ENCODE data around the gene RUNX2. TPM values are rescaled to one million over a fixed set of nuclear protein-coding genes. Genes with fewer than 3 reads are reported as not detected.
"Not testable (repeated sequence)": the region's sequence is repeated elsewhere in the genome, so short reads cannot be mapped to it uniquely, and the experiment has no call there.

RUNX2 gene
- total RNA-seq, 2 experiments from 2014 or later: 2.7 to 3.0 TPM

DNA sequence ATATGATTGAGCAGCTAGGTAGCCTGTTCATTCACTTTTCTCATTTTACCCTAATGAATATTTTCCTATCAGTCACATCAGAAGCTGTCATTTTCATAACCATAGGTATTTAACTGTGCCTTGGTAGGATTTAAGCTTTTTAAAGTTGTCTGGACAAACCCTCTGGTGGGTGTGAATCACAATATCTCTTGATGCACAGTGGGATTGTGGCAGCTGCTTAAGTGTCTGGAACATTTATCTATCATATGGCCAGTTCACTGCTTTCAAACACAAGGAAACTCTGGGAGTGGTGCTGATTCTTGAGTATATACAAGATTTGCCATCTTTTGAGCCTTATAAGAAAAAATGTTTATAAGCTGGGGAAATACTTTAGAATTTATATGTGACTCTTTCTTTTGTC lies 136.6 kb downstream of the RUNX2 start:
- Mint-ChIP-seq H3K27me3 (ENCODE audit: low read depth) (no peaks in the 10 kb centered on the region), H3K36me3 (ENCODE audit: low read depth) (peaks cover 2% of the 10 kb centered on the region), H3K27ac (no peak overlapping the region), H3K4me1 (ENCODE audit: low read depth) (peaks cover 14% of the 10 kb centered on the region), H3K4me3 (no peak overlapping the region), H3K9me3 (ENCODE audit: insufficient read depth) (no peaks in the 10 kb centered on the region)
- CTCF ChIA-PET: no interaction called here
- DNase-seq (no peak), ATAC-seq (no peak)
- POLR2A ChIA-PET: interaction anchor here (0.6 kb wide), 1 partner anchor 67 kb away, joined by 4 read pairs; no protein-coding TSS in a partner anchor

DNA sequence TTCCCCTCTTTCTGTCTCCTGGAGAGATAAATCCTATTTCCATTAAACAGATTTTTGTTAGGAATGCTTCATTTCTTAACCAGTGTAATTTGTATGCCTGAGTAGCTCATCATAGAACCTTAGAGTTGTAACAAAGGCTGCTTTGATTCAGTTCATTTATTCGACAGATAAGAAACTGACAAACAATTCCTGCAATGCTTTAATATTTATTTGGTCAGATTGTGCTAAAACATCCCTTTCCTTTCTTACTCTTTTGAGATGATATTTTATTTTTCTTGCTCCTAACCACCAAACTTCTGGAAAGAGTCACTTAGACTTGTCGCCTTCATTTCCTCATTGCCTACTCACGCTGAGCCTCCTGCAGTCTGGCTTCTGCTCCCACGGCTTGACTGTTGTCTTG lies 138.6 kb downstream of the RUNX2 start:
- DNase-seq (no peak), ATAC-seq (no peak)
- Mint-ChIP-seq H3K27me3 (ENCODE audit: low read depth) (no peaks in the 10 kb centered on the region), H3K9me3 (ENCODE audit: insufficient read depth) (no peaks in the 10 kb centered on the region), H3K27ac (no peak overlapping the region), H3K4me3 (no peak overlapping the region), H3K4me1 (ENCODE audit: low read depth) (peaks cover 16% of the 10 kb centered on the region), H3K36me3 (ENCODE audit: low read depth) (peaks cover 2% of the 10 kb centered on the region)
- ChIA-PET CTCF (no interaction called here), POLR2A (no interaction called here)

DNA sequence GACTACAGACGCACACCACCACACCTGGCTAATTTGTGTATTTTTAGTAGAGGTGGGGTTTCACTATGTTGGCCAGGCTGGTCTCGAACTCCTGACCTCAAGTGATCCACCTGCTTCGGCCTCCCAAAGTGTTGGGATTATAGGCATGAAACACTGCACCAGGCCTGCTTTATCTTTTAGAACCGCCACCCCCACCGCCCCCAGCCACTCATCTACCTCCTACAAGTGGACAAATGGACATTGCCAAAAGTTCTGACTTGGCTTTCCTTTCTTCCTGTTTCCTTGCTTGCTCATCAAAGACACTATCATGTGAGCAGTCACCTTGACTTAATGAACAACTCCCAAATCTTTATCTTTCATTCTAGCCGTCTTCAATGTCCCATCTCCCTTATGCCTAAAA lies 139.3 kb downstream of the RUNX2 start:
- H3K27me3 Mint-ChIP-seq (ENCODE audit: low read depth); H3K9me3 Mint-ChIP-seq (ENCODE audit: insufficient read depth); H3K36me3 Mint-ChIP-seq (ENCODE audit: low read depth); ATAC-seq; DNase-seq; H3K27ac Mint-ChIP-seq; H3K4me3 Mint-ChIP-seq; POLR2A ChIA-PET: not testable (repeated sequence)
- H3K4me1 Mint-ChIP-seq (ENCODE audit: low read depth): peaks cover 12% of the 10 kb centered on the region
- CTCF ChIA-PET: interaction anchor here (1.1 to 1.2 kb wide), 2 partner anchors 10 to 28 kb away, joined by 3 to 4 read pairs; no protein-coding TSS in a partner anchor

DNA sequence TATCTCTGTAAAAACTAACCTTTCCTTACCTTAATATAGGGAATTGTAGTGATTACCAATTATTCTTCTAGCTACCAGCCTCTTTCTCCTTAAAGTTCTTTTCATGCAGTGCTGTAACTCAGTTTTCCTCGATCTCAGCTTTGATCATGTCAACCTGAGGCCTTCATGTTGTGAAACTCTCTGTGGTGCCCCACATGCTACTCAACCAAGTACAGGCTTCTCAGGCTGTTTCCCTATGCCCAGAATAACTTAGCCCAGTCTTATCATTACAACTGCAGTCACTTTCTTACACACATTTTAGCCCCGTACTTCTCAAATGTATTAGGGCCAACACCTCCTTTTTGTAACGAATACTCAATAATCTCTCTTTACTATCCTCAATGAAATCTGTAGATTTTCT lies 139.7 kb downstream of the RUNX2 start:
- ATAC-seq: no peak
- no peak overlapping the region for H3K4me3 Mint-ChIP-seq

DNA sequence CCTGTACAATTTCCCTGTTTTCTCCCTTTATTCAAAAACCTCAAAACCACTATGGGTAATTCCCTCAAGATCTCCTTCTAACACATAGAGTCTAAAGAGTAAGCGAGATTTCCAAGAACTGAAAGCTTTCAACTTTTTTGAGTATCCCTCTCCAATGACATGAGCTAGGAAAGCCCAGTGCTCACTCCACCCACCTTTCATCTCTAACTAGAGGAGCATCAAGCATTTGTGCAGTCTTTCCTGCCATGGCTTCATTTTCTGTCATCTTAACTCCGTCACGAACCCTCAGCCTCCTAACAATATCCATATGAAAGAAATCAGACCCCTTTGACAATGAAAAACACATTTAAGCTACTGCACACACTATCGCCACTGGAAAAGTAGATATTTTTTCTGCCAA lies 141.5 kb downstream of the RUNX2 start:
- Mint-ChIP-seq H3K4me1 (ENCODE audit: low read depth) (peaks cover 10% of the 10 kb centered on the region), H3K27me3 (ENCODE audit: low read depth) (no peaks in the 10 kb centered on the region), H3K27ac (no peak overlapping the region), H3K4me3 (no peak overlapping the region), H3K36me3 (ENCODE audit: low read depth) (peaks cover 2% of the 10 kb centered on the region), H3K9me3 (ENCODE audit: insufficient read depth) (no peaks in the 10 kb centered on the region)
- ATAC-seq (no peak), DNase-seq (no peak)
- ChIA-PET POLR2A (no interaction called here), CTCF (interaction anchor here (0.7 to 1.8 kb wide), 3 partner anchors 15 to 234 kb away, joined by 3 to 5 read pairs (median 4); no protein-coding TSS in a partner anchor)

More for the DNA sequence above, 139.7 kb downstream of the RUNX2 start:
- Mint-ChIP-seq H3K36me3 (ENCODE audit: low read depth) (peaks cover 2% of the 10 kb centered on the region), H3K9me3 (ENCODE audit: insufficient read depth) (no peaks in the 10 kb centered on the region), H3K27ac (no peak overlapping the region), H3K27me3 (ENCODE audit: low read depth) (no peaks in the 10 kb centered on the region), H3K4me1 (ENCODE audit: low read depth) (peaks cover 11% of the 10 kb centered on the region)
- DNase-seq: no peak
- ChIA-PET CTCF (interaction anchor here (1.1 to 1.2 kb wide), 2 partner anchors 10 to 28 kb away, joined by 3 to 4 read pairs; no protein-coding TSS in a partner anchor), POLR2A (no interaction called here)

DNA sequence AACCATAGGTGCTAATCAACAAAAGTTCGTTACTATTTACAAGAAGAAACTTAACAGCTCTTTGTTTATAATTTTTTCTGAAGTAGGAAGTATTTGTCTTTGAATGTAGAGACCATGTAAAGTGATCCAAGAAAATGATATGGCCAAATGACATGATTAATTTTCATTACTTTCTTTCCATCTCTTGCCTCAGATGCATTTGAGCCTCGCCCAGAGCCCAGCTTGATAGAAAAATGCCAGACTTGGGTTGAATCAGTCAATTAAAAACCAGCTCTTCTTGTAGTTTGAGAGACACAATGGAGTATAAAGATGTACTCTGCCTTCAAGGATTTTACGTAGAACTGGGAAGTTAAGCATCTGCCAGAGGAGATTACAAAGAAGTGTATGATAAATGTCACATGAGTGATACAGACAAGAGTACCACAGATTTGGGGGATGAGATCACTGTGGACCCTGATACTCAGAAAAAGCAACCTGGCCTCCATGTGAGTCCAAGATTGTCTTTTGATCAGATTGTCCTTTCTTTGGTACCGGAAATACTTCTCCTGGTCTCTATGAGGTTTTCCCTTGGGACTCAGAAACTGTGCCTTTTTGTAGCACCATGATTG lies 142.1 kb downstream of the RUNX2 start:
- DNase-seq: no peak
- Mint-ChIP-seq H3K36me3 (ENCODE audit: low read depth) (peaks cover 2% of the 10 kb centered on the region), H3K9me3 (ENCODE audit: insufficient read depth) (no peaks in the 10 kb centered on the region), H3K4me3 (no peak overlapping the region), H3K4me1 (ENCODE audit: low read depth) (peaks cover 10% of the 10 kb centered on the region), H3K27ac (no peak overlapping the region), H3K27me3 (ENCODE audit: low read depth) (no peaks in the 10 kb centered on the region)
- CTCF ChIA-PET: interaction anchor here (0.6 to 1.8 kb wide), 4 partner anchors 16 to 233 kb away, joined by 3 to 5 read pairs (median 4); no protein-coding TSS in a partner anchor
- ATAC-seq: no peak
- POLR2A ChIA-PET: no interaction called here

DNA sequence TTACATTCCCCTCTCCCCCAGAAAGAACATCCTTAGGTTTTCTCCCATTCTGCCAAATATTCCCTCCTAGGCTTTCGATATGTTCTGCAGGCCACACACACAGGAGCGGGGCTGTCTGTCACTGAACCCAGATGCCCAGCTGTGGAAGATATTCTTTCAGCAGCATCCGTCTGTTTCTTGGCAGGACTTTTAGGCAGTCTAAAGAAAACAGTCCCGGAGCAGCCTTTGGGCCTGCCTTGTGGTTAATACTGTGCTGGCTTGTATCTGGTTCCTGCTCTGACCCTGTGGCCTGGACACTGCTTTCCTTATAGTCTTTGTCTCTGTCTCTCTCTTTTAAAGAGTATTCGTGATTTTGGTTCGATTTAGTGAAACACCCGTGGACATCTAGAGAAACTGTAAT lies 144.3 kb downstream of the RUNX2 start:
- ChIA-PET POLR2A (no interaction called here), CTCF (no interaction called here)
- no peak for ATAC-seq
- peaks cover 10% of the 10 kb centered on the region for H3K4me1 Mint-ChIP-seq (ENCODE audit: low read depth)
- no peak for DNase-seq
- no peaks in the 10 kb centered on the region for H3K27me3 Mint-ChIP-seq (ENCODE audit: low read depth)
- no peaks in the 10 kb centered on the region for H3K36me3 Mint-ChIP-seq (ENCODE audit: low read depth)
- H3K4me3 Mint-ChIP-seq: no peak overlapping the region
- H3K27ac Mint-ChIP-seq: no peak overlapping the region
- H3K9me3 Mint-ChIP-seq (ENCODE audit: insufficient read depth): no peaks in the 10 kb centered on the region

DNA sequence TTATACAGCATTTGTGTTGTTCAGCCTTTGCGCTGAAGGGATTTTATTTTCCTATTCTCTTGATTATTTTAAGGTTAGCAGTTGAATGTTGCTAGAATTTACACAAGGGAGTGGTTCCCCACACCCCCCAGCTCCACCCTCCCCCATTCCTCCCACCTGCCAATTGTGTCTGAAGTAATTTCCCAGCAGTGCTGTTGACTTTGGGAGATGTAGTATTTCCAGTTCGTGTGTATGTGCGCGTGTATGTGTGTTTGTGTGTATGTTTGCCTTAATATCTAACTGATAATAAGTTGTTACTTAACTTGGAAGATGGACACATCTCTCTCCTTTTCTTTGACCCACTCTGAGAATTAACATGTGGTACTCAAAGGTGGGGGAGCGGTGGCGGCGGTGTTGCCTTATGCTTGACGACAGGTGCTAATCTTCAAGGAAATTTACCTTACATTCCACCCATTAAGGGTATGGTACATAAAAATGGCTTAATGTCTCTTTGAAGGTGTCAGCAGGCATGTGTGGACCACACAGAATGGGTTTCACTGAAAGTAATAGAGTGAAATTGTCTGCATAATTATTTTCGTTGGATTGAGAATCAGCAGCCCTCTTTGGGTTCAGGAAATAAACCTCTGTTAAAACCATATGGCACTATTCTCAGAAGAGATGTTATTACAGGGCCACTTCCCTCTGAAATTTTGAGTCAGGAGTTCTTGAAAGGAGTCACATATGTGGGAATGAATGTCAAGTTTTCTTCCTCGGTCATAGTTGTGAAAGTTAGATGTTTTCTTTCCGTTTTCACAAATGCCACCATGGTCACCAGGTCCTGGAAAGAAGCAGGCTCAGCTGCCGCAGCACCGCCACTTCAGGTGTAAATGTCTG lies 145.2 kb downstream of the RUNX2 start:
- ATAC-seq (no peak), DNase-seq (no peak)
- ChIA-PET CTCF (no interaction called here), POLR2A (no interaction called here)
- H3K4me1 Mint-ChIP-seq (ENCODE audit: low read depth): peaks cover 6% of the 10 kb centered on the region
- H3K27me3 Mint-ChIP-seq (ENCODE audit: low read depth): no peaks in the 10 kb centered on the region
- no peaks in the 10 kb centered on the region for H3K9me3 Mint-ChIP-seq (ENCODE audit: insufficient read depth)
- no peak overlapping the region for H3K4me3 Mint-ChIP-seq
- H3K36me3 Mint-ChIP-seq (ENCODE audit: low read depth): no peaks in the 10 kb centered on the region
- H3K27ac Mint-ChIP-seq: no peak overlapping the region

DNA sequence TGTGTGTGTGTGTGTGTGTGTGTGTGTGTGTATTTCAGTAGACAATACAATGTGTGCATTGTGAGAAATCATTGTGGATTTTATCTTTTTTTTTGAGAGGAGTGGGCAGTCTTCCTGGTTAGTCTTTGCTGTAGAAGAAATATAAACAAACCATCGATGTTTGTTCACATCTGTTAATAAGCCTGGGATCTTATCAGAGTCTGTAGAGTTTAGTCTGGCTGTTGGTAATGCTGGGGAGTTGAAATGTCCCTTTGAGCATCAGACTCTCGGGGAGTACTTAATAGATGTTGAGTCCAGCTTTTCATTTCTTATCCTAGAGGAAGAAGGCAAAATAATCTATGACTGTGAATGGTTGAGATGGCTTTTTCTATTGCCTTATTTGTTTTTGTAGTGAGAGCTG lies 146.2 kb downstream of the RUNX2 start:
- no peaks in the 10 kb centered on the region for H3K27me3 Mint-ChIP-seq (ENCODE audit: low read depth)
- ATAC-seq: no peak
- ChIA-PET POLR2A (no interaction called here), CTCF (no interaction called here)
- no peak for DNase-seq
- H3K4me3 Mint-ChIP-seq: no peak overlapping the region
- H3K4me1 Mint-ChIP-seq (ENCODE audit: low read depth): peaks cover 4% of the 10 kb centered on the region
- no peaks in the 10 kb centered on the region for H3K36me3 Mint-ChIP-seq (ENCODE audit: low read depth)
- no peaks in the 10 kb centered on the region for H3K9me3 Mint-ChIP-seq (ENCODE audit: insufficient read depth)
- H3K27ac Mint-ChIP-seq: no peak overlapping the region

DNA sequence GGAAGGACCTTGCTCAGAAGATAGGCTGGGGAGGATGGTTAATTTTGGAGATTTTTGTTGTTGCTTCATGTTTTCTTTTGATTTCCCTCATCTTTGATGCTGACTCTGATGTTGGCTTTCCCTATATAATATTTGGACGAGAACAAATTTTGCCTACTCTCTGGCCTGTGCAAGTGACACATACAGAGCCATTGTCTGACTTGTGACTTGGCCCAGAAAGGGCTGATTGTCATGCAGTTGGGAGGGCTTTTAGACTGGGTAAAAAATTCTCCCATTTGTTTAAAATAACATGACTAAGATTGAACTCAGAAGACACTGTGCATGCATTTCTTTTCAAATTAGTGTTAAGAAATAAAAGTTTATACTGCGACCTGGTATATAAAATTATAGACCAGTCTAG lies 148.2 kb downstream of the RUNX2 start:
- no peaks in the 10 kb centered on the region for H3K9me3 Mint-ChIP-seq (ENCODE audit: insufficient read depth)
- no peaks in the 10 kb centered on the region for H3K36me3 Mint-ChIP-seq (ENCODE audit: low read depth)
- ATAC-seq (no peak), DNase-seq (no peak)
- ChIA-PET CTCF (no interaction called here), POLR2A (no interaction called here)
- H3K4me1 Mint-ChIP-seq (ENCODE audit: low read depth): peaks cover 5% of the 10 kb centered on the region
- no peaks in the 10 kb centered on the region for H3K27me3 Mint-ChIP-seq (ENCODE audit: low read depth)
- no peak overlapping the region for H3K27ac Mint-ChIP-seq
- no peak overlapping the region for H3K4me3 Mint-ChIP-seq

DNA sequence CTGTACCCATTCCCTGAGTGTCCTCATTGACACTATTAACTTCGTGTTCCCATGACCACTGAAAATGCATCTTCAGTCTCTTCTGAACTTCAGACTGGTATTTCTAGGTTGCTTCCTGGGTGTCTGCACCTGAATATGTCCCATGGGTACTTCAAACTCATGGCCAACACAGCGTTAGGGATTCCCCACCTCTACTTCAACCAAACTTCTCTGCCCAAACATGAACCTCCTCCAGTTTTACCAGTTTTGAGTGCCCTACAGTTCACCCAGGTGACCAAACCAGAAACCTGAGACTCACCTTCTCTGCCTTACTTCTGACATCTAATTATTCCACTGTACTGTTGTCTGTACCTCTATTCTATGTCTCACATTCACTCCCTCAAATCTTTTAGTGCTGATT lies 149.1 kb downstream of the RUNX2 start:
- no peak for DNase-seq
- POLR2A ChIA-PET: no interaction called here
- no peaks in the 10 kb centered on the region for H3K36me3 Mint-ChIP-seq (ENCODE audit: low read depth)
- no peak overlapping the region for H3K27ac Mint-ChIP-seq
- no peak overlapping the region for H3K4me3 Mint-ChIP-seq
- no peaks in the 10 kb centered on the region for H3K27me3 Mint-ChIP-seq (ENCODE audit: low read depth)
- no peak for ATAC-seq
- peaks cover 5% of the 10 kb centered on the region for H3K4me1 Mint-ChIP-seq (ENCODE audit: low read depth)
- CTCF ChIA-PET: interaction anchor here (0.6 kb wide), 1 partner anchor 99 kb away, joined by 3 read pairs; no protein-coding TSS in a partner anchor
- H3K9me3 Mint-ChIP-seq (ENCODE audit: insufficient read depth): no peaks in the 10 kb centered on the region

DNA sequence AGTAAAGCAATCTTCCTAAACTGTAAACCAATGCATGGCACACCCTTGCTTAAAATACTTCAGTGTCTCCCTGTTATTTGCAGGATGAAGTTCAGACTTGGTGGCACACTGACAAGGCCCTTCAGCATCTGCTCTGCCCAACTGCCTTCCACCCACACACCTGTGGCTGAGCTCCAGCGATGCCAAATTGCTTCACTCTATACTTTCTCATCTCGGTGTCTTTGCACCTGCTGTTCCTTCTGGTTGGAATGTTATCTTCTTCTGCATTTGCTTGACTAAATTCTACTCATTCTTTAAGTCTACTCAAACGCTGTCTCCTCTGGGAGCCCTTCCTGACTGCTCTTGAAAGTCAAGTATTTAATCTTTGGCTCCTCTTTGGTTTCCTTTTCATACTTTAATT lies 149.7 kb downstream of the RUNX2 start:
- Mint-ChIP-seq H3K36me3 (ENCODE audit: low read depth) (no peaks in the 10 kb centered on the region), H3K9me3 (ENCODE audit: insufficient read depth) (no peaks in the 10 kb centered on the region), H3K4me1 (ENCODE audit: low read depth) (peaks cover 5% of the 10 kb centered on the region), H3K4me3 (no peak overlapping the region), H3K27me3 (ENCODE audit: low read depth) (no peaks in the 10 kb centered on the region), H3K27ac (no peak overlapping the region)
- CTCF ChIA-PET: no interaction called here
- ATAC-seq: no peak
- POLR2A ChIA-PET: no interaction called here
- no peak for DNase-seq

Measured in activated CD8-positive, alpha-beta T cell treated with anti-CD3 and anti-CD28 coated beads, Interleukin-2, amount 10 ng/mL, durations not matched to agents 7 days and 5 days (primary cell).